Esophagus muscularis mucosa (tissue), 4 donors: Measurements from ENCODE around the gene NOD1. TPM values are rescaled to one million over a fixed set of nuclear protein-coding genes. Genes with fewer than 3 reads are reported as not detected.
A peak's percentile ranks its signal among the peaks of the same experiment; 100 is the strongest.

ENCODE experiments used
- DNase-seq: peaks from one replicate; pipeline ENCODE4 v3.0.0-alpha.2; 2017; ENCODE audit errors: extremely low spot score
- H3K27ac ChIP-seq, 4 donors: fragments of 200-600 bp; sonication (generic); replicated peaks in 1 of 4; 1 replicate in 3 of 4; 2 replicates in 1 of 4; pipeline ENCODE4 v1.5.1; 2016 to 2019; ENCODE audit warnings: mild to moderate bottlenecking in 1 of 4
- H3K27me3 ChIP-seq, 4 donors: fragments of 200-600 bp; sonication (generic); one replicate each; pipeline versions ENCODE4 v1.5.1 to v1.6.0; 2016 to 2019
- H3K36me3 ChIP-seq, 4 donors: fragments of 200-600 bp; sonication (generic); one replicate each; pipeline ENCODE4 v1.5.1; 2016 to 2019
- H3K4me1 ChIP-seq, 4 donors: fragments of 200-600 bp; sonication (generic); one replicate each; pipeline ENCODE4 v1.5.1; 2016 to 2019
- H3K4me3 ChIP-seq, 4 donors: fragments of 200-600 bp; sonication (generic); 1 replicate in 2 of 4; 2 replicates in 2 of 4; pipeline ENCODE4 v1.5.1; 2016 to 2019; ENCODE audit warnings: mild to moderate bottlenecking in 4 of 4, moderate library complexity in 1 of 4
- H3K9me3 ChIP-seq, 4 donors: fragments of 200-600 bp; sonication (generic); 1 replicate in 3 of 4; 2 replicates in 1 of 4; pipeline ENCODE4 v1.5.1; 2016 to 2019
- CTCF ChIP-seq, 3 experiments: fragments of 200-600 bp in 2 of 3; fragments of 450-650 bp in 1 of 3; sonication (generic) in 2 of 3; IDR thresholded peaks; one replicate each; pipeline ENCODE4 v1.5.1; 2017 to 2019; ENCODE audit warnings: antibody characterized with exemption in 3 of 3, mild to moderate bottlenecking in 2 of 3, moderate library complexity in 1 of 3
- EP300 ChIP-seq: sonication (generic); formaldehyde crosslinking; IDR thresholded peaks from one replicate; pipeline ENCODE4 v1.6.1; 2017; ENCODE audit warnings: antibody characterized with exemption
- POLR2A ChIP-seq: fragments of 450-650 bp; IDR thresholded peaks from one replicate; pipeline ENCODE4 v1.6.1; 2017; ENCODE audit warnings: antibody characterized with exemption, moderate library complexity, mild to moderate bottlenecking, low read depth
- POLR2AphosphoS5 ChIP-seq, 2 donors: sonication (generic); formaldehyde crosslinking; IDR thresholded peaks; one replicate each; pipeline ENCODE4 v1.6.1; 2017; ENCODE audit warnings: antibody characterized with exemption in 2 of 2
- WGBS: methylation state at CpG from one replicate; pipeline ENCODE4 v1.1.5; 2018; 5-methylcytosine and 5-hydroxymethylcytosine counted together
- intact Hi-C: fragments of 100-400 bp; cut with DNase I; formaldehyde crosslinking; loops from one replicate; pipeline ENCODE4 v1.15.1; 2023
- total RNA-seq, 4 donors: library from RNA; depleted of rRNA; stranded (reverse); fragments of >200 nt; gene quantifications; one replicate each; pipeline versions ENCODE4 v1.1.0 to v1.2.1, GENCODE V29; 2016

The NOD1 gene
- total RNA-seq, 4 donors from 2014 or later, result 11.6 to 22.0 (median 13.0) TPM

DNA sequence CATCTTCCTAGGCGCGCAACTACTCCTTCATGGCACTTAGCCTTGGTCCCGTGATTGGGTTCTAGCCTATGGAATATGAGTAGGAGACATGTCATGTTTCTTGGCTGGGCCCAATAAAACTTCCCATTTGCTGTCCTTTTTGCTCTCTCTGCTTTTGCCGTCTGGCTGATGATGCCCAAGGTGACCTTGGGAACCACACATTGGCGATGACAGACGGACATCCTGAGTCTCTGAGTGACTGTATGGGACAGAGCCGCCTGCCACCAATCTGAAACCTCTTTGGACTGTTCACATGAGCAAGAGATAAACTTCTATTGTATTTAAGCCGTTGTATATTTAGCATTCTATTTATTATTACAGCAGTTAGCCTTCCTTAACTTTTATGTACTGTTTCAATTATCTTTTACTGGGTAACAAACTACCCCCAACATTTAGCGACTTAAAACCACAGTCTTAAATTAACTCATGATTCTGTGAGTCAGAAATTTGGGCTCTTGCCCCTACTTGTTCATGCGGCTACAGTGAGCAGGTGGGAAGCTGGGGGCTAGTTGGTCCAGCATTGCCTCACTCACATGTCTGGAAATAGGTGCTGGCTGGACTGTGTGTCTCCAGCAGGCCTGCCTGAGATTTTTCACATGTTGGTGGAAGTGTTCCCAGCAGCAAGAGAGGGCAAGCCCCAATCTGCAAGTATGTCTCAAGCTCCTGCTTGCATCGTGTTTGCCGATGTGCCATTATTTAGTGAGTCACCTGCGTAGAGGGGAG lies 71.7 kb downstream of the NOD1 start:
- TF ChIP-seq POLR2A (no peak), EP300 (no peak), POLR2AphosphoS5 (IDR thresholded peaks at IDR 0.05) (no peak), CTCF (IDR thresholded peaks at IDR 0.05) (no peak)
- Histone ChIP-seq H3K27me3 (no peaks in the 10 kb centered on the region), H3K4me1 (peaks cover 0 to 3% (median 0%) of the 10 kb centered on the region in 4 donors), H3K36me3 (peaks cover 0 to 4% (median 0%) of the 10 kb centered on the region in 4 donors), H3K27ac (no peak overlapping the region), H3K4me3 (no peak overlapping the region), H3K9me3 (no peaks in the 10 kb centered on the region)
- no peak for DNase-seq
- WGBS, result 88% methylated on average over 13 of the region's 13 CpGs
- intact Hi-C loops, result no loop called here

- H3K9me3 ChIP-seq, result no peaks in the 10 kb centered on the region
- WGBS, result 98% methylated on average over 2 of the region's 2 CpGs
- H3K4me3 ChIP-seq, result no peak overlapping the region
- TF ChIP-seq EP300, result no peak
- TF ChIP-seq POLR2AphosphoS5 (IDR thresholded peaks at IDR 0.05), result no peak
- TF ChIP-seq CTCF (IDR thresholded peaks at IDR 0.05), result no peak
- TF ChIP-seq POLR2A, result no peak
- no peaks in the 10 kb centered on the region for H3K27me3 ChIP-seq
- H3K27ac ChIP-seq, result no peak overlapping the region
- H3K36me3 ChIP-seq, result peaks cover 0 to 4% (median 0%) of the 10 kb centered on the region in 4 donors
- DNase-seq, result no peak
- intact Hi-C loops, result no loop called here
- no peaks in the 10 kb centered on the region for H3K4me1 ChIP-seq
Measured at GRCh38 chr7:30405179-30405578, 73.4 kb downstream of the NOD1 start.

GRCh38 chr7:30403477-30403876 lies 75.1 kb downstream of the NOD1 start:
- intact Hi-C loops, result no loop called here

DNA sequence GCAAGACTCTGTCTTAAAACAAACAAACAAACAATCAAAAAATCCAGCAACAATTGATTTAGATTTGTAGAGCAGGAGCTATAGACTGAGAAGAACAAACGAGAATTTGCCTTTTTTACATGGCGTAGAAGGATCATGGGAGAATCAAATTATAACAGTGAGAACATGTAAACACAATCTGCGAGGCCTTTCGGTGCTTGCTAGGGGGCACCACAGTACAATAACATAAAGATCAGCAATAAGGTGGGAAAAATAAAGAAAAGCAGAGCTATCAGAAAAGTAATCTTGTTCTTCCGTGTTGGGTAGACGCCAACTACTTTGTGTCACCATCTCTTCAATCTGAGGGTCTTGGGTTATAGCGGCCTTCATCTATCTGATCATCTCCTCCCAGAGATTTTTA lies 82.2 kb downstream of the NOD1 start:
- Histone ChIP-seq H3K4me3 (no peak overlapping the region), H3K27me3 (no peaks in the 10 kb centered on the region), H3K27ac (no peak overlapping the region), H3K9me3 (no peaks in the 10 kb centered on the region), H3K4me1 (no peaks in the 10 kb centered on the region), H3K36me3 (no peaks in the 10 kb centered on the region)
- TF ChIP-seq EP300, result no peak
- no peak for TF ChIP-seq POLR2A
- TF ChIP-seq CTCF (IDR thresholded peaks at IDR 0.05), result peak in 1 of 3 experiments; percentile 9
- WGBS, result 79% methylated on average over 7 of the region's 7 CpGs
- no peak for DNase-seq
- intact Hi-C loops, result no loop called here

More at GRCh38 chr7:30403477-30403876, 75.1 kb downstream of the NOD1 start:
- TF ChIP-seq CTCF (IDR thresholded peaks at IDR 0.05), result no peak
- no peak for TF ChIP-seq POLR2AphosphoS5 (IDR thresholded peaks at IDR 0.05)
- no peak for TF ChIP-seq EP300
- no peak for TF ChIP-seq POLR2A
- no peak for DNase-seq
- no peaks in the 10 kb centered on the region for H3K9me3 ChIP-seq
- no peaks in the 10 kb centered on the region for H3K4me1 ChIP-seq
- no peak overlapping the region for H3K4me3 ChIP-seq
- no peak overlapping the region for H3K27ac ChIP-seq
- peaks cover 0 to 4% (median 0%) of the 10 kb centered on the region in 4 donors for H3K36me3 ChIP-seq
- 90% methylated on average over 3 of the region's 3 CpGs for WGBS
- H3K27me3 ChIP-seq, result no peaks in the 10 kb centered on the region

- Histone ChIP-seq H3K36me3 (no peaks in the 10 kb centered on the region), H3K4me1 (no peaks in the 10 kb centered on the region), H3K27ac (no peak overlapping the region), H3K27me3 (no peaks in the 10 kb centered on the region), H3K4me3 (no peak overlapping the region), H3K9me3 (no peaks in the 10 kb centered on the region)
- intact Hi-C loops, result no loop called here
- no peak for TF ChIP-seq POLR2AphosphoS5 (IDR thresholded peaks at IDR 0.05)
- WGBS, result 97% methylated on average over 4 of the region's 4 CpGs
- no peak for DNase-seq
Measured at GRCh38 chr7:30395676-30396075, 82.9 kb downstream of the NOD1 start.
